Liver (tissue), 5 donors: ENCODE results near the gene PRKAB1. TPM values are rescaled to one million over a fixed set of nuclear protein-coding genes. Genes with fewer than 3 reads are reported as not detected.

Experiments
- polyA plus RNA-seq, 2 donors: library from polyadenylated mRNA; stranded (reverse) in 1 of 2; unstranded in 1 of 2; fragments of 200-250 nt in 1 of 2; fragments of >200 nt in 1 of 2; fragmentation: Nextera tagmentation in 1 of 2; extraction: Ambion mirVana in 1 of 2; gene quantifications; one replicate each; pipeline versions ENCODE4 v1.2.1 to v1.2.3, GENCODE V29; 2013 to 2015
- small RNA-seq: library from RNA; depleted of rRNA; stranded (forward); fragments of <200 nt; gene quantifications from one replicate; pipeline ENCODE3, GENCODE V24; 2014
- total RNA-seq, 2 donors: library from RNA; depleted of rRNA; stranded (reverse); fragments of >200 nt; gene quantifications; one replicate each; pipeline ENCODE4 v1.2.3, GENCODE V29; 2014
- donor health status: healthy.
- donor health status: healthy.
- donor health status: healthy.

The PRKAB1 gene
- total and polyA plus RNA-seq, 4 donors: 10.5 to 29.9 (median 11.3) TPM

Small RNA genes within 50 kb of the gene (small RNA-seq; reads per million reads assigned to genes)
- gene RN7SKP197: not detected

Other genes starting within 250 kb of the PRKAB1 start
- gene TMEM233, start 74.4 kb upstream of the PRKAB1 start, total RNA-seq: under 1 TPM; 0.05 to 0.17 TPM
- gene TMEM233, start 74.4 kb upstream of the PRKAB1 start, polyA plus RNA-seq: under 1 TPM; 0.05 to 0.14 TPM
- 10 to 100 TPM in 1 of 2 donors, 1 to 10 TPM in 1; 1.7 to 24.7 TPM for gene CIT, start 209.2 kb downstream of the PRKAB1 start, total RNA-seq
- gene CIT, start 209.2 kb downstream of the PRKAB1 start, polyA plus RNA-seq: 1 to 10 TPM in 1 of 2 donors, under 1 TPM in 1; 0.31 to 2.0 TPM